ENCODE measurements around the gene SMAD1. TPM values are rescaled to one million over a fixed set of nuclear protein-coding genes. Genes with fewer than 3 reads are reported as not detected.

SMAD1 gene
- total RNA-seq, 1 experiment from 2014 or later: 21.1 TPM

GRCh38 chr4:145520172-145520571 is 38.5 kb downstream of the SMAD1 start:
- no peak overlapping the region for H2BK12ac ChIP-seq (ENCODE audit: insufficient read length, low read depth, low read length)
- no peaks in the 10 kb centered on the region for H3K27me3 ChIP-seq (ENCODE audit: insufficient read depth, low read length)
- Mint-ChIP-seq H3K27me3 (ENCODE audit: low read depth) (no peaks in the 10 kb centered on the region), H3K4me1 (peaks cover 12 to 19% of the 10 kb centered on the region in 2 experiments), H3K4me3 (no peak overlapping the region), H3K27ac (no peak overlapping the region), H3K36me3 (ENCODE audit: insufficient read depth in 1 of 3, low read depth in 3 of 3) (peaks cover 0 to 9% (median 5%) of the 10 kb centered on the region in 3 experiments; a peak in 3 of 7 replicates), H3K9me3 (no peaks in the 10 kb centered on the region)
- H3K14ac ChIP-seq (ENCODE audit: insufficient read depth, low read length): no peak overlapping the region
- H3K9ac ChIP-seq (ENCODE audit: extremely low read depth, insufficient read length, low read length): no peak overlapping the region
- H3K9me3 ChIP-seq (ENCODE audit: control insufficient read depth, low read depth, low read length): no peaks in the 10 kb centered on the region
- H3K4ac ChIP-seq (ENCODE audit: low read depth, low read length): no peak overlapping the region
- no peak overlapping the region for H2BK20ac ChIP-seq (ENCODE audit: low read depth, low read length, poor library complexity, severe bottlenecking)
- H3K27ac ChIP-seq (ENCODE audit: insufficient read length, low read depth, low read length): no peak overlapping the region
- H2BK120ac ChIP-seq (ENCODE audit: low read depth, low read length, poor library complexity, severe bottlenecking): no peak overlapping the region
- H2AFZ ChIP-seq (ENCODE audit: low read length): no peak overlapping the region
- TF ChIP-seq CTCF (conservative IDR thresholded peaks at IDR 0.05): no peak
- H4K91ac ChIP-seq (ENCODE audit: insufficient read length, low read depth, low read length): no peak overlapping the region
- no CpG with 5 or more reads among the region's 1 CpG for WGBS (ENCODE audit: extremely low coverage, insufficient read length, low lambda C conversion rate)
- no peaks in the 10 kb centered on the region for H3K4me1 ChIP-seq (ENCODE audit: insufficient read depth, low read length)
- no peak overlapping the region for H3K18ac ChIP-seq (ENCODE audit: insufficient read length, low read depth, low read length)
- H4K20me1 ChIP-seq (ENCODE audit: control insufficient read depth, insufficient read depth, insufficient read length): no peaks in the 10 kb centered on the region
- H4K5ac ChIP-seq (ENCODE audit: insufficient read length, low read depth, low read length): no peak overlapping the region
- H2BK5ac ChIP-seq (ENCODE audit: insufficient read length, low read length): no peak overlapping the region
- no peaks in the 10 kb centered on the region for H3K79me1 ChIP-seq (ENCODE audit: insufficient read depth, low read depth, low read length, poor library complexity, severe bottlenecking)
- H3K56ac ChIP-seq (ENCODE audit: insufficient read length, low read depth, low read length): no peak overlapping the region
- H3K23ac ChIP-seq (ENCODE audit: insufficient read length, low read depth, low read length): no peak overlapping the region
- no peak overlapping the region for H3K4me2 ChIP-seq (ENCODE audit: insufficient read depth, insufficient read length, low read length)
- no peaks in the 10 kb centered on the region for H3K79me2 ChIP-seq (ENCODE audit: insufficient read depth, low read length)
- no peaks in the 10 kb centered on the region for H3K23me2 ChIP-seq (ENCODE audit: insufficient read length, low read depth, low read length, poor library complexity, severe bottlenecking)
- H2AK5ac ChIP-seq (ENCODE audit: insufficient read length, low read length): no peak overlapping the region
- no peak overlapping the region for H4K8ac ChIP-seq (replicated peaks; ENCODE audit: insufficient read length, low read depth, low read length)
- no peak overlapping the region for H2BK15ac ChIP-seq (ENCODE audit: low read depth, low read length)
- no peak for DNase-seq
- no peak overlapping the region for H3T11ph ChIP-seq (ENCODE audit: low read length)
